ENCODE data around the gene CLDN7.

Gene CLDN7

DNA sequence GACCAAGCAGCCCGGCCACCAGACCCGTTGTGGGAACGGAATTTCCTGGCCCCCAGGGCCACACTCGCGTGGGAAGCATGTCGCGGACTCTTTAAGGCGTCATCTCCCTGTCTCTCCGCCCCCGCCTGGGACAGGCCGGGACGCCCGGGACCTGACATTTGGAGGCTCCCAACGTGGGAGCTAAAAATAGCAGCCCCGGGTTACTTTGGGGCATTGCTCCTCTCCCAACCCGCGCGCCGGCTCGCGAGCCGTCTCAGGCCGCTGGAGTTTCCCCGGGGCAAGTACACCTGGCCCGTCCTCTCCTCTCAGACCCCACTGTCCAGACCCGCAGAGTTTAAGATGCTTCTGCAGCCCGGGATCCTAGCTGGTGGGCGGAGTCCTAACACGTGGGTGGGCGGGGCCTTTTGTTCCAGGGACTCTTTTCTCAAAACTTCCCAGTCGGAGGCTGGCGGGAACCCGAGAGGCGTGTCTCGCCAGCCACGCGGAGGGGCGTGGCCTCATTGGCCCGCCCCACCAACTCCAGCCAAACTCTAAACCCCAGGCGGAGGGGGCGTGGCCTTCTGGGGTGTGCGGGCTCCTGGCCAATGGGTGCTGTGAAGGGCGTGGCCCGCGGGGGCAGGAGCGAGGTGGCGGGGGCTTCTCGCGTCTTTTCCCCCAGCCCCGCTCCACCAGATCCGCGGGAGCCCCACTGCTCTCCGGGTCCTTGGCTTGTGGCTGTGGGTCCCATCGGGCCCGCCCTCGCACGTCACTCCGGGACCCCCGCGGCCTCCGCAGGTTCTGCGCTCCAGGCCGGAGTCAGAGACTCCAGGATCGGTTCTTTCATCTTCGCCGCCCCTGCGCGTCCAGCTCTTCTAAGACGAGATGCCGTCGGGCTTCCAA is 19.0 kb upstream of the CLDN7 start, which contains the start of gene SLC2A4:
SLC2A4 (plus strand) TSS at position 645 of the 879 bp plus-strand sequence; CDS start at position 862, 217 bp downstream.
- DNase-seq (ENCODE audit: low read depth): peak; percentile 93
- H3K4me3 ChIP-seq (ENCODE audit: low read depth, low read length): peak within 1 kb of the TSS; percentile 63
- no peak for TF ChIP-seq CTCF (IDR thresholded peaks at IDR 0.05; ENCODE audit: insufficient read depth, low read depth, low read length, missing control alignments)

GRCh38 chr17:7280519-7281073 is 18.3 kb upstream of the CLDN7 start:
- peak overlapping the region; percentile 63 for H3K4me3 ChIP-seq (ENCODE audit: low read depth, low read length)
- peak; percentile 61 for TF ChIP-seq CTCF (IDR thresholded peaks at IDR 0.05; ENCODE audit: insufficient read depth, low read depth, low read length, missing control alignments)
- peak; percentile 73 for DNase-seq (ENCODE audit: low read depth)

- no peak for DNase-seq (ENCODE audit: low read depth)
- TF ChIP-seq CTCF (IDR thresholded peaks at IDR 0.05; ENCODE audit: insufficient read depth, low read depth, low read length, missing control alignments): no peak
- no peak overlapping the region for H3K4me3 ChIP-seq (ENCODE audit: low read depth, low read length)
Measured at GRCh38 chr17:7279448-7279847, 17.2 kb upstream of the CLDN7 start.

DNA sequence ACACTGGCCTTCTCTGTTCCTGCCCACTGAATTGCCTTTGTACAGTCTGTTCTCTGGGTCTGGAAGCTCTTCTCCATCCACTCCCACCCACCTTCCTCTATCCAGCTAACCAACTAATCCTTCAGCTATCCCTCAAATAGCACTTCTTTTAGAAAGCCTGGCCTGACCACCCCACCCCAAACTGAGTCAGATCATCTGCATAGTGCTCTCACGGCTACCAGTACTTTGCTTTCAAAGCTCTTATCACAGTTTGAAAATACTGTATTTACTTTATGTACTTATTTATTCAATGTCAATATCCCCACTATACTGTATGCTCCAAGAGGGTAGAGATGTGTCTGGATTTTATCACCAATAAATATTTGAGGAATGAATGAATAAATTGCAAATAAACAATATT is 4.5 kb upstream of the CLDN7 start:
- no peak for TF ChIP-seq CTCF (IDR thresholded peaks at IDR 0.05; ENCODE audit: insufficient read depth, low read depth, low read length, missing control alignments)
- no peak overlapping the region for H3K4me3 ChIP-seq (ENCODE audit: low read depth, low read length)
- DNase-seq (ENCODE audit: low read depth): no peak

DNA sequence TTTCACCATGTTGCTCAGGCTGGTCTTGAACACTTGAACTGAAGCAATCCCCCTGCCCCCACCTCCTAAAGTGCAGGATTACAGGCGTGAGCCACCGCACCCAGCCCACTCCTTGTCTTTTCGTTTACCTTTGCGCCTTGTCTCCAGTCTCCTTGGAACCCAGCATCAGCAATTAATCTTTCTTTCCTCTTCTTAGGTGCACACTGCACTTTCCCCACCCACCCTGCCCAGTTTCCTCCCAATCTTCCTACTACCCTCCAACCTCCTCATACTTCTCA is 1.5 kb upstream of the CLDN7 start:
- no peak overlapping the region for H3K4me3 ChIP-seq (ENCODE audit: low read depth, low read length)
- TF ChIP-seq CTCF (IDR thresholded peaks at IDR 0.05; ENCODE audit: insufficient read depth, low read depth, low read length, missing control alignments): no peak
- DNase-seq (ENCODE audit: low read depth): no peak

DNA sequence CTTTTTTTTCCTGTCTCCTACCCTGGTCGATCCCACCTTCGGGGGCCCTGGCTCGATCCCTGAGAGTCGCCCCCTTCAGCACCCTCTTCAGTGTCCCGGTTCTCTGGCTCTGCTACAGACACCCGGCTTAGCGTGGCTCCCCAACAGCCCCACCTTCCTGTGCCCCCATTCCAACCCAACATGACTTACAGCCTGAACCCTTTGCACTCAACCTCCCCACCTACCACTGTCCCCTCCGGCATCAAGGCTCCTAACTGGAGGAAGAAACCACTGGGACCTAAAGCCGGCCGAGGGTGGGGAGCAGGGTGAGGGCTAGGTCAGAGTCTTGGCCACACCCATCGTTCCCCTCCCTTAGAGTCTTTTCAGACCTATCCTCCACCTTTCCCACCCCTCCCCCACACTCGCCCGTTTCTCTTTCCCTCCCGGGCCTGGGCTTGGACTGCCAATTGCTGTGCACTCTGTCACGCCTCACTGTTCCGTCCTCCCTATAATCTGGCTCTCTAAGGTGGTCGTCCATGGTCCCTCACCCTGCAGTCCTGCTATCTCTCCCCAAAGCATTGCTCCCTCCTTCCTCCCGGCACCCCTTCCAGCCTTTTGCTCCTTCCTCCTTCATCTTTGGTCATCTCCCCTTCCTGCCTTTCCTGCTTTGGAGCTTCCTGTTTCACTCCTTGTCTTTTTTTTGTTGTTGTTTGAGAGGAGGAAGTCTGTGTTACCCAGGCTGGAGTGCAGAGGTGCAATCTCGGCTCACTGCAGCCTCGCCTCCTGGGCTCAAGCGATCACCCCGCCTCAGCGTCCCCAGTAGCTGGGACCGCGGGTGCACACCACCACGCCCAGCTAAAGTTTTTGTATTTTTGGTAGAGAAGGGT is 890 bp upstream of the CLDN7 start:
- no peak overlapping the region for H3K4me3 ChIP-seq (ENCODE audit: low read depth, low read length)
- TF ChIP-seq CTCF (IDR thresholded peaks at IDR 0.05; ENCODE audit: insufficient read depth, low read depth, low read length, missing control alignments): no peak
- no peak for DNase-seq (ENCODE audit: low read depth)
